GM21447 (cell line): ENCODE measurements around the gene ADRA2C.

Source experiments
- ATAC-seq: cut with Tn5 transposase; IDR thresholded peaks from one replicate; pipeline ENCODE4 v1.9.1; 2021; ENCODE audit not compliant: unreplicated experiment

Gene ADRA2C

DNA sequence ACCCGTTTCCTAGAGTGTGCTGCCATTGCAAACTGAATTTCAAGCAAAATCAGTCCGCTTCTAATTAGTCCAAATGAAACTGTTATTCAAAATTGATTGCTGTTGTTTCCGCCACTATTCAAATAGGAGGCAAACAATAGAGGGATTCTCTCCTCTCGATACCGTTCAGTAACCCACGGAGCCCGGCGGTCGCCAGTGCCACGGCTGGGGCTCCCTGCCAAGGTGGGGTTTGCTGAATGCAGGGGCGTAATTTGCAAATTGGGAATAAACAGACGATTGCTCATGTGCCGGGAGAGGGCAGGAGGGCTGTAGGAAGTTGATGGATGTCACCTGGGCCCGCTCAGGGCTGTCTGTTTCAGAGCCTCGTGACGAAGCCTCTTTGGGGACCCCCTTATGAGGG, 8.8 kb downstream of the ADRA2C start:
- ATAC-seq: no peak

DNA sequence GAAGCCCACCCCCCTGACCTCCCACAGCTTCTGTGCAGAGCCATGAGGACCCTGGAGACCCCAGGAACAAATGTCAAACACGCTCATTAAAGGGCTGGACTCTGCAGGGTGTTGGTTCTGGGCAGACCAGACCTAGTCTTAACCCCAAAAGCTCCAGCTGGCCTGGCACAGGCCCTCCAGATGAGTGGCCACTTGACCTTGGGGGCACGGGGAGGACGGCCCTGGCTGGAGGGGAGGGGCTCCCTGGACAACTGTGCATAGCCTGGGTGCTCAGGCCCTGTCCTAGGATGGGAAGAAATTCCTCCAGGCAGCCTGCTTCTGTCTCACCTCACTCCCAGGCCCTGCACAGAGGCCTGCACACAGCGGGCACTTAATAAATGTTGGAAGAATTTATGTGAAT, 9.4 kb downstream of the ADRA2C start:
- no peak for ATAC-seq

DNA sequence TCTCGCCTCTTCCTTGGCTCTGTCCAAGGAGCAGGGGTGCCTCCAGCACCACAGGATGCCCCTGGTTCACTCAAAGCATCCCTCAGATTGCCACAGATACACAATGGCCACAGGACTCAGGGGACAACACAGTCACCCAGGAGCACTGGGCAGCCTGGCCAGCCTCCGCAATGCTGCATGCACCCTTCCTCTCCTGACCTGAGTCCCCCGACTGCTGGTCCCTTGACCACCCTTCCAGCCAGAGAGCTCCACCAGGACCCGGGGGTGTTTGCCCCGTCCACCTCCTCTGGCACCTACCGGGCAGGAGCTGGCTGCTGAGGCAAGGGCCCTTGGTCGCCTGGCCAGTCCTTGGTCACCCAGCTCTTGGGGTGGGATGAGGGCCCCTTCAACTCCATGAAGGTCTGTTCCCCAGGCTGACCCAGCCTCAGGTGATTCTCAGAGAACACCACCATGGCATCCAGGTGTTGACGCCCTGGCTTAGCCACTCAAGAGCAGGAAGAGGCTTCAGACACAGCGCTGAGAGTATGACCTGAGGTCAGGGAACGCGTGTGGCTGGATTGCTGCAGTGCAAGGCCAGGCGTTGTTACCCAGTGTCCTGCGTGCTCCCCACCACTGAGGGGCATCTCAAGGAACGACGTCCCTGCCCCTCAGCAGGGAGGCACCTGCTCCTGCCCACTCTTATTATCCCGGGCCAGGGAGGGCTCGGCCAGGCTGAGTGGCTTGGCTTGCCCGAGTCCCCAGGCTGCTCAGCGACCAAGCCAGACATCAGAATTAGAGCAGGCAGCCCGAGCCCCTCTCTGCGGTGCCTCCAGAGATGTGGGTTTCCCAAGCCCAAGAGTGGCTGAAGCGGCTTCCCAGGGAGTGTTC, 10.2 kb downstream of the ADRA2C start:
- no peak for ATAC-seq

DNA sequence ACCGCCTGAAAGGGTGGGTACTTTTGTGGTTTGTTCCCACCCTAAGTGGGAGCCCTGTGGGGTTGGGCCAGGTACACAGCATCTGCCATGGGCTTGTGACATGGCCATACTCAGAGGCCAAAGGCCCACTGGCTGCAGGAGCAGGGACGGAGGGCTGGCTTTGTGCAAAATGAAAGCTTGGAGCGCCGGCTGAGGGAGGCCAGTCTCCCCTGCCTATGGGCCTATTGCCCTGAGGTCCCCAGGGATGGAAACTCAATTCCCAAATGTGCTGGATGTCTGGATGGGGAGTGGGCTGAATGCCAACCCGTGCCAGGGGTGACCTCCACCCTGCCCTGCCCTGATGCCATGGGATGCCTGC, 10.8 kb downstream of the ADRA2C start:
- ATAC-seq: no peak

DNA sequence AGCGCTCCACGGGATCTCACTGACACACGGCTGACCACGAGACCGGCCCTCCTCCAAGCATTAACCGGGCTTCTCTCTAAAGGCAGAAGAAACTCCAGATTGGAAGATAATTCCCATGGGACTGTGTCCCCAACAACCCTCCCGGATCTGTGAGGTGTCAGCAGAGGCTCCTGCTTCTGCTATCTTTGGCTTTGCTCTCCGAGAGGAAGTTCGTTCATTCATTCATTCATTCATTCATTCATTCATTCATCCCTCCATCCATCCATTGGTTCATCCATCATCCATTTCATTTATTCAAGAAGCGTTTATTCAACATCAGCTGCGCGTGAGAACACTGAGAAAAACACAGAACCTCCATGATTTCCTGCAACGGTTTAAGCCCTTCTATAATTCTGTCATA, 11.5 kb downstream of the ADRA2C start:
- ATAC-seq: no peak

DNA sequence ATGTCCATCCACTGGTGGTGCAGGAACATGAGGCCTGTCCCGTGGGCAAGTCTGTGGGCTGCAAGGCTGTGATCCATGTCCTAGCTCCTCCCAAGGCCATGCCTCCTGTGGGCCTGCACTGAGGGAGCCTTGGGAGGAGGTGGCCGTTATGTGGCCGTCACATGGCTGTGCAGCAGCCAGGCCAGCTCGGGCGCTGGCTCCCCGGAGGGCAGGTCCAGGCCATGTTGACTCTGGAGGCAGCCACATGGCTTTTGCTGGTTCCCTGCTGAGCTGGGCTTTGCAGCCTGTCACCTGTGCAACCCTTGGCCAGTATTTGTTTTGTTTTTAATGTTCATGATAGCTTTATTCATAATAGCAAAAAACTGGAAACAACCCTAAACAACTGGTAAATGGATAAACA, 13.3 kb downstream of the ADRA2C start:
- no peak for ATAC-seq

DNA sequence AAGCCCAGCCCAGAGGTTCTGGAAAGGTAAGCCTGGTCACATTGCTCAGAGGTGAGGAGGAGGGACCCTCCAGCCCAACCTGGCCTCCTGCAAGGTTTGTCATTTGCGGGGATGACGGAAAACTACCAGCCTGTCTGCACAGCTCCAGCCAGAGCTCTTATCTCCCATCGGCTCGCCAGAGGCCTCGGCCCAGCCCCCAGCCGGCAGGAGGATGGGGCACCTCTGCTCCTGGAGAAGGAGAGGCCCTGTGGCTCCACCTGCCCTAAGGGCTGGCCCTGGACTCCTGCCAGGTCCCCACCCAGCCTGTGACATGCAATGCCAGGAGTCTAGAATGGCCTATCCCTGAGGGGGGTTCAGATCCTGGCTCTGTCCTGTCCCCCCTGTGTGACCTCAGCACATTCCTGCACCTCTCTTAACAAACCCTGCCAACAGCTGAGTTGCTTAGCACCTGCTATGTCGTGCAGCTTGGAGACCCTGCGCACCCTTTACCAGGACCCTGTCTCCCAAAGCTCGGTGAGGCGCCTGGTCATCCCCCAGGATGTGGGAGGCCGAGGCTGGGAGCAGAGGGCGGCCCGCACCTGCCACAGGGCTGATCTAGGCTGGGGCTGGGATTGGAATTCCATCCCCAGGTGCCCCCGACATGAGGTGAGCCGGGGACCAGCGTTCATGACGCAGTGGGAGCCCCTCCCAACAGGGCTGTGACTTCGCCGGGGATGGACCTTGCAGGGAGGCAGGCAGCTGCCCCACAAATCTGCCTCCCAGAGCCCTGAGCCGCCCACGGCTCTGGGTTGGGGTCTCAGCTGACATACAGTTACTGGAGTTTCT, 14.4 kb downstream of the ADRA2C start:
- ATAC-seq: no peak

DNA sequence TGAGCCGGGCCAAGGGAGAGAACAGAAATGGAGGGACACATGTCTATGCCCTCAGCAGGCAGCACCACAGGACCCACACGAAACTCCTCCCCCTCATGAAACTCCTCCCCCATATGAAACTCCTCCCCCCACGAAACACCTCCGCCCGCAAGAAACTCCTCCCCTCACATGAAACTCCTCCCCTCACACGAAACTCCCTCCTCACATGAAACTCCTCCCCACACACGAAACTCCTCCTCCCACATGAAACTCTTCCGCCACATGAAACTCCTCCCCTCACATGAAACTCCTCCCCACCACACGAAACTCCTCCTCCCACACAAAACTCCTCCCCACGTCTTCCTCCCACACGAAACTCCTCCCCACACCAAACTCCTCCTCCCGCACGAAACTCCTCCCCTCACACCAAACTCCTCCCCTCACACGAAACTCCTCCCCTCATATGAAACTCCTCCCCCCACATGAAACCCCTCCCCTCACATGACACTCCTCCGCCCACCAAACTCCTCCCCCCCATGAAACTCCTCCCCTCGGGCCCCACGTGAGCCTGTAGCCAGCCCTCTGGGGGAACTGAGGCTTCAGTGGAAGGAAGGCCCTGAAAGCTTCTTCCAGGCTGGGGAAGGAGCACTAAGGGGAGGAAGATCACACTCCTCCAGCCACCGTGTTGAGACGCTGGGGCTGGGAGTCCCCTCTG, 15.2 kb downstream of the ADRA2C start:
- ATAC-seq: no peak

DNA sequence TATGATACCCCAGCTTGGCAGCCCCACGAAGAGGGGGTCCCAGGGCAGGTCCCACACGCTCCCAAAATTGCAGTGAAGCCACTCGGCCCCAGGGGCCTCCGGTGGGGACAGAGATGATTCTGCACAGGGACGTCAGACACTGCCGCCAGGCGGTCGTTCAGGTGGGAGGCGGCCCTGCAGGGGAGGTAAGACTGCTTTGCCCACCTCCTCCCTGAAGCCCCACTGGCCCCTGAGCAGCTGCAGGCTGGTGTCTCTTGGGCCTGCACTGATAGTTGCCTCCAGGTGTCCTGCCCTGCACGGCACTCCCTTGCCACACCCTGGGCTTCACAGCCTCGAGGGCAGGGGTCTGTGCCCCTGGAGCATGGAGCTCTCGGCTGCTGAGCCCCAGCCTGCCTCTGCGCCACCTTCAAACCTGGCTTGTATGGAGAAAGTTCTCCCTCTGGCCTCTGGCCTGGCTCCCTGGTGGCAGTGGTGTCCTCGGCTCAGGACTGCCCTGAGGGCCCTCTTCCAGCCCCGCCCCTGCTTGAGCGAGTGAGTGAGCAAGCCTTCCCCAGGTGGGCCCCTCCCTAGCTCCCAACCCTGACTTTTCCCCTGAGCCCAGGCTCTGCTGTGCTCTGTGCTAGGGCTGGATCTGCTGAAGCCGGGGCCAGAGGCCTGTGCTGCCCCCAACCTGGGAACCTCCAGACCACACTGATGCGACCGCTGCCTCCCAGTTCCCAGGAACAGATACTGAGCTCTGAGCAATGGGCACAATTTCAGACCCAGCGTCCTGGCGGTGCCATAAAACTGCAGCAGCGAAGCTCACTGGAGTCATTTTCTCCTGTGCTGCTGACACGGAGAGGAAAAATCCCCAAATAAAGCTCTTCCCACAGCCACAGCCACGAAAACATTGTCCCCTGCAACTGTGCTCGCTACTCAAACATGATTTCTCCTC, 16.1 kb downstream of the ADRA2C start:
- no peak for ATAC-seq

DNA sequence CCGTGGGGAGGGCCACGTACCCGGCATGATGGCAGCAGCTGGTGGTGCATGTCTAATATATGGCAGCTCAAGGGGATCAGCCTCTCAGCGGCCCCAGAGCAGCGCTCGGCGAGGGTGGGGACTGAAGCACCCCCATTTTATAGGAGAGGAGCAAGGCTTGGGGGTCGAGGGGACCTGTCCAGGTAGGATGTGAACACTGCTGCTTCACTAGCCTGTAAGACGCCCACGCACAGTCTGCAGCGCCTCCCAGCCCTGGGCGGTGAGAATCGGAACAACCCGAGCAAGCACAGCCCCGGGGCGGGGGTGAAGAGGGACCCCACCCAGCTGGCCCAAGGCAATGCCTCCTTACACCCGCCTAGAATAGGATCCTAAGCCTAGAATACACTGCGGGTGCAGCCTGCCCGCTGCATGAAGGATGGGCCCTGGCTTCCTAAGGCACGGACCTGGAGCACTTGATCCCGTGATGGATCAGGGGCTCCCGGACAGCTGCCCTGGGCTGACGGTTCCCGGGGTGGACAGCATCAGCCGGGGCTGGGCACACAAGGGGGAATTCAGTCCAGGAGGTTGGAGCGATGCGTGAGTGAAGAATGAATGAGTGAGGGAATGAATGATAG, 17.6 kb downstream of the ADRA2C start:
- ATAC-seq: no peak

DNA sequence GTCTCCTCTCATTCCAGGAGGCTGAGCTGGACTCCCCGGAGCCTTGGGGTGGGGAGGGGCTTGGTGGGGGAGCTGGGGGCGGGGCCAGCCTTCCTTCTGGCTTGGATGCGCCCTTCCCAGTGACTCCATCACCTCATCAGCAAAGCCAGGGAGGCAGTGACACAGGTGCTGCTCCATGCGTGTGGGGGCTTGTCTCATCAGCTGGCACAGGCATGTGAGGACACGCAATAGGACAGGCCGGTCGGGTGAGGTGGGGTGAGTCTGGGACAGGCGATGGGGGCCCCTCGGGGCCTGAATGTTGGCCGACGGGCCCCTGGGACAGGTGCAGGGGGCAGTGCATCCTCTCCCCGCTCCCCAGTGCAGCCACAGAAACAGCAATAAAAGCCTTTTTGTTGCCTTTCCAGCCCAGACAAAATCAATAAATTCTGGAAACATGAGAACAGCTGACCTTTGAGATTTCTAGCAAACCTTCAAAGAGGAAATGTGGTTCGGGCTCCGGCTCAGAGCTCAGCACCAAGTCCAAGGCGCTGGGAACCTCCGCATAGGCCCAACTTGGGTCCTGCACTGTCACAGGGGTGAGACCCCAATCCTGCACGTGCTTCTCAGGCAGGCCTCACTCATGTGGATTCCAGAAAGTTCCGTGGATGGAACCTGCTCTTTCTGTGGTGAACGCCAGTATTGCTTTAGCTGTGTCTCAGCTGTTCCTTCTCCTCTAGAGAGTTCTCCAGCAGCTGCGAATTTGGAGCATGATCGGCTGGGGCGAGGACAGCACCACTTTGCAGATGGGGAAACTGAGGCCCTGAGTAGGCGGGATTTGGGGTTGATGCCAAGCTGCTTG, 18.5 kb downstream of the ADRA2C start:
- ATAC-seq: no peak

DNA sequence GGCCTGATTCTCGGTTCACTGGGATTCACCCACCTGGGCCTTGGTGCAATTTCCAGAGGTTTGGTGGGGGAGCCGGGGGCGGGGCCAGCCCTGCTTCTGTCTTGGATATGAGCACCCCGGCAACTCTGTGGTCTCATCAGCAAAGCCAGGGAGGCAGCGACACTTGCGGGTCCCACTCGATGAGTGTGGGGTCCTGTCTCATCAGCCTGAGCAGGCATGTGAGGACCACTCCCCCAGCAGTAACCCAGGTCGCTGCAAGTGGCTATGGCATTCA, 19.0 kb downstream of the ADRA2C start:
- ATAC-seq: no peak

DNA sequence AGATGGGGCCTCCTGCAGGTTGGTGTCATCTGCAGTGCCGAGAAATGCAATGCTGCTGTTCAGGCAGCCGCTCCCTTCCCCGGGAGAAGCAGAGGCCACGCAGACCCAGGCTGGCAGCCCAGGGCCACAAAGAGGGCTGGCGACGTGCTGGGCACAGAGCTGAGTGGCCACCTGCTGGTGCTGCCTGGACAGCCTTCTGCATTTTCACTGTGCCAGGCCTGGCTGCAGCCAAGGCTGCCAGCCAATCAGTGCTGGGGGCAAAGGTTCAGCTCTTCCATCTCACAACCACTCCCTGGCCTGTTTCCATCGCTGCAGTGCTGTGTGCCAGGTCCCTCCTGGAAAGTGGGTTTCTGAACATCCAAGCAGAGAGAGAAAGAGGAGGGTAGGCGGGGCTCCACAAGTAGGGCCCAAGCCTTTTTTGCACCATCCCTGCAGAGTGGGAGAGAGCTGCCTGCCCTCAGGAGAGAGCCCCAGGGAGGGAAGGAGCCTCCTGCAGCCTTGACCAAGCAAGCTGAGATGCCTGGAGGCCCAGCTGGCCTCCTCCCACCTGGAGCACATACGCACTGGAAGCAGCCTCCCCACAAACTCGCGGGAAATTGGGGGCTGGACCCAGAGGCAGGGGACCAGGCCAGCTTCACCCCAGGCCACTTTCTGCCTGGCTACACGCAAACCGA, 20.1 kb downstream of the ADRA2C start:
- ATAC-seq: no peak

DNA sequence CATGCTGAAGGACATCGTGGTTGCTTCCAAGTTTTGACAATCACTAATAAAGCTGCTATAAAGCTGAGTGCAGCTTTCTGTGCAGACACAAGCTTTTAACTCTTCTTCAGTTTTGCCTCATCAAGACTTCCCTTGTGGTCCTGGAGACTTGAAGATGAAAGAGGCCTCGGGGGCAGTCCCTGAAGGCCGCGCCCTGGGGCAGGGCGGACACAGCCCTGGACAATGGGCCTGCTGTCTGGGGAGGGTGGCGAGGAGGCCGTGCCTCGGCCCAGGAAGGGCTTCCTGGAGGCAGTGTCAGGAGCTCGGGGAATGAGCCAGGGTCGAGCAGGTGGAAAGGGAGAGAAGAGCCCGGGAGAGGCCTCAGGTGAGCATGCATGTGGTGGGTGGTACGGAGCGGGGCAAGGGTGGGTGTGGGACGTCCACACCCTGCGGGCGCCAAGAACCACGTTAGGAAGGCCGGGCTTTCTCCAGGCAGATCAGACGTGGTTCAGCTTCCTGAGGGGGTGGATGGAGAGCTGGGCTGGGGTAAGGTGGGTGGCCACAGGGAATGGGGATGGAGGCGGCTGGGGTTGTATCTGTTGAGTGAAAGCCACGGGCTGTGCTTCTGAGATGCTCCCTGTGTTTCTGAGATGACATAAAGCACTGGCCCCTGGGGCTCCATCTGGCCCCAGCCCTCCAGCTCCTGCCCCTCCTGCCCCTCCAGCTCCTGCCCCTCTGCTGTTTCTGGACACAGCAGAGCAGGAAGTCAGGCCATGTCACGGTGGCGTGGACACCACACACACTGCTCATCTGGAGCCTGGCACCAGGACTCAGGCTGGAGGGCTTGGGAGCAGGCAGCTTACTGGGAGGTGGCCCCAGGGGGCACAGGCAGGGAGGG, 21.5 kb downstream of the ADRA2C start:
- no peak for ATAC-seq

DNA sequence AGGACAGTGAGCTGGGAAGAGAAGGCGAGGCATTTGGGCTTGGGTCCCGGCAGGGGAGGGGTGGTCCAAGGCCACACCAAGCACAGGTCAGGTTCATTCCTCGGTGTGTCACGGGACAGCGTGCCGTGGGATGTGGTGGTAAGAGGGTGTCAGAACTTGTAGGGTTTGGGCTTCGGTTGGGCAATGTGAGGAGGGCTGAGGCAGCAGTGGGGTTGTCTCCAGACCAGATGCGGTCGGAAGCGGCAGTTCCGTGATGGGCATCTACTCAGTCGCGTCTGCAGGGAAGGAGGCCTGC, 22.1 kb downstream of the ADRA2C start:
- ATAC-seq: no peak

DNA sequence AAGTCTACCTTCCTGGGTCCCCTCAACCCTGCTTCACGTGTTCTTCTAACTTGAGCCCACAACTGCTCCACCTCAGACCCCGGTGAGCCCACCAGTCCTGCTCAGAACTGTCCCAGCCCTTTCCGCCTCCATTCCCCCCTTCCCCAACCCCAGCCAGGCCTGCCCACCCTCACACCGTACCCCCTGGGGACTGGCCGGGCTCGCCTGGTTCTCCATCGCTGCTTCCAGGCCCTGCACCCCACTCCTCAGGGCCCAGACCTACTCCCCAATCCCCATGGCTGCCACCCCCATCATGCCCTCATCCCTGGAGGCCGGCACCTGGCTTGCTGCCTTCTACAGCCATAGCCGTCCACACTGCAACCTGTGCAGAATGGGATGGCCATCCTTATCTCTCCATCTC, 23.4 kb downstream of the ADRA2C start:
- no peak for ATAC-seq

DNA sequence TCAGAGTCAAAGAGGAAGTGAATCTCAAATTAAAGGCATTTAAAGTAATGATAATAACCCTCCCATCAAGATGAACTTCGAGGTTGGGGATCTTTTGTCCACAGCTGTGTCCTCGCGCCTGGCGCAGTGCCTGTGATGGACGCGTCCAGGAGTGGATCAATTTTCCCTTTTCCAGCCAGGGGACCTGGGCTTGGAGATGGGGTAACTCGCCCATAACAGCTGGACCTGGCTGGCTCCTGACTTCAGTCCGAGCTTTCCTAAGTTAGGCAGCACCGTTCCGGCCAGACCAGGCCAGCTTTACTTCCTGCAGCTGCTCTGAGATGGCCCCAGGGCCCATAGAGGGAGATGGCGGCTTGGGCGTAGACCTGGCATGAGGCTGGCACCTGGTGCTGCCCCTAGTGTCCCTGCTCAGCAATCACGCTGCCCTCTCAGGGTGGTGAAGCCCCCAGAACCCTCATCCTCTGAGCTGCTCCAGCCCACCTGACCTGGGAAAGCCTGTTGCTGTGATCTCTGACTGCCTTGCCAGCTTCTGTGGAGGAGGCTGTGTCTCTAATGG, 23.9 kb downstream of the ADRA2C start:
- ATAC-seq: no peak

DNA sequence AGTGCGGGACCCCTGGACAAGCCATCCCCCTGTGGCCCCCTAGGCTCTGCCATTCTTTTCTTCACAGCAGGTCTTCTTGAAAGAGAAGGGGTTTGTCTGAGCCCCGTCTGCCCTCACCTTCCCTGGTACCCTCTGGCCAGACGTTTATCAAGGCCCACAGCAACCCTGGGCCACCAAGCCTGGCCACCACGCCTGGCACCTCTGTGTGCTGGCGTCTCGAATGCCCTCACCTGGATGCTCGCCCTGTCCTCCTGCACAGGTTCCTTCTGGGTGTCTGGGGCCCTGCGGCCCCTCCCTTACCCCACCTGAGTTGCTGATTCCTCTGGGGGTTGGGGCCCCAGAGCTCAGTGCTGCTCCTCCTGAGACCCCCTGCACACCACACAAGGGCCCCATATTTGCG, 25.1 kb downstream of the ADRA2C start:
- ATAC-seq: no peak
